ENCODE data around the gene SEC61G.

SEC61G gene

DNA sequence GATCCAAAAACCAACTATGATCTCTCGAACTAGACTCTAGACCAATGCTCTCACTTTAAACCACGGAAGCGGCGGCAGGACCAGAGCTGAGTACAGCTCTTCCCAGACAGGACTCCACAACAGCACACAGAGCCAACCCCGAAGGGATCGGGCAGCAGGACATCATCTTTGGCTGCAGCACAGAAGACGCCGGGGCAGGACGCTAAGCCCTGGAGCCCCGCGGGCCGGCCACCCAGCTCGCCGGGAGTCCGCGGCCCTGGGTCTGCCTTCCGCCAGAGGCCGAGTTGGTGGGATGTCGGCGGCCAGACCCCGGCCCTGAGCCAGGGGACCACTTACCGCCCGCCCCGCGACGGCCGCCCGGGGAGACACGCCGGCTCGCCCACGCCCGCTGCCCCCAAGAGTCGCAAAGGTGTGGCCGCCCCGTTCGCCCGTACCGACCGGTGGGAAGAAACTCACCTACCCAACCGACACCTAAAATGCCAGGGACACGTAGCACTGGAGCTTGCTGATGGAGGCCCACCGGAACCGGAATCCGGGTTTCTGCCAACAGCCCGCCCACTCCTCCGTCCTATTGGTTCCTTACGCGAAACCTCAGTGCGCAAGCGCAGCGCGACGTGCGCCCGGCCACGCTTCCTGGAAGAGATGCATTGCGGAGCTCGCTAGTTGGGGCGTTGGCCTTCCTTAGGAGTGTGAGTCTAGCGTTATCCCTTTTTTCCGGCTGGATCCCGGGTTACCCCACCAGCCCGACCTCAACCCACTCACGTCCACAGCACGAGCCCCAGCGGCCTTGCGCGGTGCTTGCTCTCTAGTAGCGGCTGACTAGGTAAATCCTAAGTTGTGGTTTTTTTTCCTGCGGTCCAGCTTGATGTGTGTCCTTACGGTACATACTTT, at the start of gene SEC61G:
TSS of gene SEC61G (minus strand) at position 510 of the 891 bp plus-strand sequence. CDS start 1,623 bp downstream, outside the sequence.
- peak; percentile 92 for DNase-seq

DNA sequence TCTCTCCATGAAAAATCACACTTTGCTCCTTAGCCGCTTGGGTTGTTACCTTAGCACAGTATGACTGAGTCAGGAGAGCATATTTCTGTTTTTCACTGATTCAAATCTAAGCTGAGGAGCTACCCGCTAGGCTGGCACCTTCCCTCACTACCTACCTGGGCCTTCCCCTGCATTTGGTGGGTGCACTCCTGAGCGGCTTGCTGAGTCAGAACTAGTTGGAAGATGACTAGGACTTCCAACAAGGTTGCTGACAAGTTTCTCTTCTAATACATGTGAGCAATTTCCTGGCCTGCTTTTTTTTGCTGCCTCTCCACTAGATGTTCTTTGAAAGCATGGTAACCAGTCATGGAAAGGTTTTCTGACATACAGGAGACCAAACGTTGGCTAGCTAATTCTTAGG, 43.8 kb upstream of the SEC61G start:
- no peak for DNase-seq

DNA sequence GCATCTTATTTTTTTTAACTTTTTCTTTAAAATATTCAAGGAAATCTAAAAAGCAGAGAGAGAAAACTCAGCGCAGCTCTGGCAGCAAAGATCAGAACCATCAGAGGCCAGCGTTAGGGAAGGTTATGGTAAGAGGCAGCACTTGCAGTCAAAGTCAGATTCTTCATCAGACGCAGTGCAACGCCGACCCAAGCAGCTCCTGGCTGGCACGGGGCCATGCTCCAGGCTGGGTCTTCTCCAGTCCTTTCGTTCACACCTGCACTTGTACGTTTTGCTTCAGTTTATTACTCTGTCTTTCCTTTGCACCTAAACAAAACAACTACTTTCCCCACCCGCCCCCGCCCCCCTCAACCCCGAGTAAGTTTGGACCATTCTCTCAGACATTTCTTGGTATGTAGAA, 43.1 kb upstream of the SEC61G start:
- DNase-seq: no peak

DNA sequence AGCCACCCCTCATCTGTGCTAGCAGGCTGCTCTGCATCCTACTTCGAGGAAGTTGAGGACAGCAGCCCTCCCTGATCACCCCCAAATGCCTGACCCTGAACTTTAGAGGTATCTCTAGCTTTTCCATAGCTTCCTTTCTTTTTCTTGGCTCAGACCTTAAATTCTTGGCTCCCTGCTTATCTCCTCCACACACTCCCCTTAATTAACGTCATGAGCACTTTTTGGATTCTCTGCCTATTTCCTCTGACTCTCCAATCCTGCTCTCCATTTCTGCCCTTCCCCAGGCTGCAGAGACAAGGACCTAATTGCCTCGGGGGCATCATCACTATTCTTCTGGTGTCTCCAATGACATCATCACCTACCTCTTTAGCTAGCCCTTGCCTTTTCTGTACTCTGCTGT, 40.8 kb upstream of the SEC61G start:
- DNase-seq: no peak

DNA sequence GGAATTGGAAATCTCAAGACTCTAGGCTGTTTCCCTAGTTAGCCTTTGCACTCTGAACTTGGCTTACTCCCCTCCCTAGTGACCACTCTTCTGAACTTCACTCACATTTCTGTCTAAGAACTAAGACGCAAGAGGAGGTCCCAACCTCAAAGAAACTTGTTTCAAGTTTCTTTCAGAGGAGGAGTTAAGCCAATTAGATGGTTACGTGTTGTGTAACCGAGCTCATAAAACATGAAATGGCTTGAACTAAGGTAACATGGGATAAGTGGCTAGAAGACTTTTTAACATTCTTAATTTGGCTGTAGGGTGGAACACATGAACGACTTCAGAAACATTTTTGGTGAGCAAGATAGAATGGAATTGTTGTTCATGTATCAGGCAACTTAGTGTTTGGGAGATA, 39.5 kb upstream of the SEC61G start:
- no peak for DNase-seq

DNA sequence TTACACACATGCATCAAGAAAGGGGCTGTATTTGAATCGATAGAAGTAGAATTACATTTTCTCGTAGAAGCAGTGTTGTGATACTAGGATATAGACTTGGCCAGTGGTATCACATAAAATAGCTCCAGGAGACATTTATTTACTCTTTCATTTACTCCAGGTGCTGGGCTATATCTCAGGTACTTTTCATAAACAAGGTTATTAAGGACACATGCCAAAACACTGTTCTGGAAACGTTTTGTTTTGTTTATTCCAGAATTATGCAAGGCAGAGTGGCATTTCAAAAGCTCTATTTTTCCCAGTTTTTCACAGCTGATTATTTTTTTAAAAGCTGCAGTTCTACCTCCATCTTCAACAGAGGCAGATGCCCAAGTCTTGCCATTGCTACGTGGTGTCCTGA, 37.8 kb upstream of the SEC61G start:
- no peak for DNase-seq

DNA sequence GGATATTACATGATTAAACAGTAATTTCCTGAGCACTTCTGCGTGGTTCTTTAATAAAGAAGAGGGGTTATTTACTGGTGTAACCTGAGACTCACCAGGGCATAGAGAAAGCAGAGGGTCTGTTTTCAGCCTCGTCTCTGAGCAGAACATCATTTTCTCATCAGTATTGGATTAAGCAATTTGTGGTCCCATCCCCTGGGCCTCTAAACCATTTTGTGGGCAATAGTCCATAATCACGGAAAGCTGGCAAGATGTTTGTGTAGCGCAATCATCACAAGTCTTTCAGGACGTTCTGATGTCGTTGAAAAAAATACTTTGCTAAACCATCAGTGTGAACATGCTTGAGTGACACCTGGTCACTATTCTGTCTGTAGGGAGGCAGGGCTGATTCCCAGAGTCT, 37.1 kb upstream of the SEC61G start:
- no peak for DNase-seq

DNA sequence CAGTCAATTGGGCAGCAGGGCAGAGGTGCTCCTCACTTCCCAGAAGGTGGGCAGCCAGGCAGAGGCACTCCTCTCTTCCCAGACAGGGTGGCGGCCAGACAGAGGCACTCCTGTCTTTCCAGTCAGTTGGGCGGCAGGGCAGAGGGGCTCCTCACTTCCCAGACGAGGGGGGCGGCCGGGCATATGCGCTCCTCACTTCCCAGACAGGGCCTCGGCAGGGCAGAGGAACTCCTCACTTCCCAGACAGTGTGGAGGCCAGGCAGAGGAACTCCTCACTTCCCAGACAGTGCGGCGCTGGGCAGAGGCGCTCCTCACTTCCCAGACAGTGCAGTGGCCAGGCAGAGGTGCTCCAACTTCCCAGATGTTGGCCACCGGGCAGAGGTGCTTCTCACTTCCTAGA, 33.4 kb upstream of the SEC61G start:
- DNase-seq: no peak

DNA sequence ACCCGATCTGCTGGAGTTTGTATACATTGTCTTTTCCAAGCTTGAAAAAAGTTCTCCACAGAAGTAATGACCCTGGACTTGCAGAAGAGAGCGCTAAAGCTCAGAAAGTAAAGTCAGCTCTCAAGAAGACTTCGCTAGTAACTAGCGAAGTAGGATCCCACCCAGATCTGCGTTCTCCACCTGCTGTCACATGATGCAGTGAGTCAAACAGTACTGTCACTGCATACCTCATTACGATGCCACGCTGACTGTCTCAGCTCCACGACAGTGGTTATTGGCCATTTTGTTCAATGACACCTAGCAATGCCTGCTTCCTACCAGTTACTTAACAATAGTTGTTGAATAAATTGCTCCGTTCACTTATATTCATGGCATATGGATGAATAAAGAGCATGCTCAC, 29.7 kb upstream of the SEC61G start:
- DNase-seq: no peak

DNA sequence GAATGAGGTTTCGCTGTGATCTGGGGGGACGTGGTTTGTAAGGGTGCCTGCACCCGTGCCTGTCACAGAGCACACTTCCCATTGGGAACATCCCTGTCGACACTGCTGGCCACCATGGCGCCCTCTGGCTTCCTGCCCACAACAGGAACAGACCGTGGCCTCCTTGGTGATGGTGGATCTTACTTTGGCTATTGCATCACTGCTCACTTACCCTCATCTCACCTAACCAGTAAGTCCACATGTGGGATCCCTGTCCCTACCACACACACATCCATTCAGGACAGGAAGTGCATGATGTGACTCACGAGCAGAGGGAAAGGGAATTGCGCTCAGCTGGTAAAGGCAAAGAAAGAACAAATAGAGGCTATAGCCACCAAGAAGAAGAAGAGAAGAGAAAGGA, 26.2 kb upstream of the SEC61G start:
- DNase-seq: no peak

DNA sequence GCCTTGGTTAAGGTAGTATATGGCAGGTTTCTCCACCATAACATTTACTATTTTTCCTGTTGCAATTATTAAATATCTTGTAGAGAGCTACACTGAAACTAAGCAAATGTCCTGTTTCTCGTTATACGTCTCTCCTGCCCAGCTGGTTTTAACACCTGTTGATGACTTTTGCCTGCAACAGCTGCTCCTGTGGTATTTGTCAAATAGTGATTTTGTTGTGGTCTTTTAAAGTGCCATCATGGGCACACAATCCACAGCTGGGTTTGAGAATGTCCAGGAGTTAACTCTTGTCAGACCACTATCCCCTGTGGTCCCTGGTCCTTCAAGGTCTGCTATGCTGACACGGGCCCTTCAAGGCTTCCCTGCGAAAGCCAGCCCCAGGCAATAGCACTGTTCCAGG, 24.9 kb upstream of the SEC61G start:
- DNase-seq: no peak

DNA sequence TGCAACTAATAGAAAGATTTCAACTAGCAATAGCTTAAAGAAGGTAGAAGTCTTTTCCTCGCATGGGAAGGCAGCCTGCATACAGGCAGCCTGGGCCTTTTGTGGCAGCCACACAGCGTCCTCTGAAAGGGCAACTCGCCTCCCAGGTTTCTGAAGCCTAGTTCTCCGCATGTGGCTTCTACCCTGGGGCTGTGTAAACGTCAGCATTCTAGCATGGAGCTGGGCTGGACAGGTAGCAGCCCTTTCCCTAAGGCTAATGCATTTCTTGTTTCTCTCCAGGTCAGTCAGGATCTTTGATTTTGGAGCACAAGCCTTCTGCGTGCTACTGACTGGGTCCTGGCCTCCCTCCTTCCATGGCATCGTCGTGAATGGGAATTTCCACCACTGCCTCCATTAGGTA, 23.8 kb upstream of the SEC61G start:
- no peak for DNase-seq

DNA sequence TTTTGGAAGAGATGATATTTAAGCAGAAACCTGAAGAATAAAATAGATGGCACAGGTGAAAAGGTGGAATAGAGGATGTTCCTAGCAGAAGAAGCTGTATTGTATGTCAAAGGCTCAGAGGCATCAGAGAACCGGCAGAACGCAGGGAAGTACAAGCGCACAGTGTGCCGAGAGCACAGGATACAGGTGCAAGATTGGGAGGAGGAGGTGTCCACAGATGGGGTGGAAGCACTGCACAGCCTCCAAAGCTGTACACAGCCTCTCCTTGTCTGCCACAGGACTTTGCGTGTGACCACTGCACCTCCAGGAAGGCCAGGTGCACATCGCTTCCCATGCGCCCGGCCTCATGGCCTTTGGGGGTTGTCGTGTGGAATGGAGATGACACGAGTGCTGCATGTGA, 23.3 kb upstream of the SEC61G start:
- no peak for DNase-seq

DNA sequence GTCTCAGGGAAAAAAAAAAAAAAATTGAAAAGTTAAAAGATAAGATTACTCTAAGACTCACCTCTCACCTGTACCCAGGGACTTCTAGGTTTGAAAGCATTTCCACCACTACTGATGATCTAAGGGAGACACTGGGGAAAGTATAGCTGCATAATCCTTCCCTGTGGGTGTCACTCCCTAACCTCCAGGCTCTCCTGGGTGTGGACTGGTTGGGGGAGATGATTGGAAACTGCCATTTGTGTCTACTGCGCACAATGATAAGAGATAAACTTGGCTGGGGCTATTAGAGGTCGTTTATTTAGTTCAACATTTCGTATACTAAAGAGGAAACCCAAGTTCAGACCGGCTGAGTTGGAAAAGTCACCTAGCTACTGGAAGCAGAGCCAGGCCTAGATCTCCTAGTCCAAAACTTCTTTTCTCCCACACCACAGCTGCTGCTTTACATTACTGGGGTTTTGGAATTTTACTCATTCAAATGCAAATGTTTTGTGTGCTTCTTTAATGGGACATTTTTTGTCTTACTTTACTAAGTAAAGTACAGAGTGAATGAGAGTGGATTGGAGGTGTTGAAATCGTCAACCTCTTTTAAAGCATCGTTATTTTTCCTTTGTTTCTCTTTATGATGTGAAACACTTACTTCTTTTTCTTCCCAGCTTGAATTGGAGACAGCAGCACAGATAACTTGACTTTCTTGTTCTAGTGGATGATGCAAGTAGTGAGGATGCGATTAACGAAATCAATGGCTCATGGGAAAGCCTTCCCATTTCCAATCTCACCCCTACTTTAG, 22.3 kb upstream of the SEC61G start:
- no peak for DNase-seq

DNA sequence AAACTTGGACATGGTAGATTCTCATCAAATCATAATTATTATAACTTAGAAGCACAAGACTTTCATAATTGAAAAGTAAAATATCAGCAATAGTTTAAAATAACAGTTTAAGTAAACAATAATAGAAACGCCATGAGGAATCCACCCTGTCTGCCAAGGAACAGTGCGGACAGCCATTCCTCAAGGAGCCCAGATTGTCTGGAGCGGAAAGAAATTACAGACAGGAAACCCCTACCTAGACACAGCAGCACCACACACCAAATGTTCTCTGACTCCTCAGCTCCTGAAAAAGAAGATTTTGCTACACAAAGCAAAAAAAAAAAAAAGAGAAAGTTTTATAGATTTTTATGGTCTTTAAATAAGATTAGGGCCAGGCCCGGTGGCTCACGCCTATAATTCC, 21.5 kb upstream of the SEC61G start:
- no peak for DNase-seq

DNA sequence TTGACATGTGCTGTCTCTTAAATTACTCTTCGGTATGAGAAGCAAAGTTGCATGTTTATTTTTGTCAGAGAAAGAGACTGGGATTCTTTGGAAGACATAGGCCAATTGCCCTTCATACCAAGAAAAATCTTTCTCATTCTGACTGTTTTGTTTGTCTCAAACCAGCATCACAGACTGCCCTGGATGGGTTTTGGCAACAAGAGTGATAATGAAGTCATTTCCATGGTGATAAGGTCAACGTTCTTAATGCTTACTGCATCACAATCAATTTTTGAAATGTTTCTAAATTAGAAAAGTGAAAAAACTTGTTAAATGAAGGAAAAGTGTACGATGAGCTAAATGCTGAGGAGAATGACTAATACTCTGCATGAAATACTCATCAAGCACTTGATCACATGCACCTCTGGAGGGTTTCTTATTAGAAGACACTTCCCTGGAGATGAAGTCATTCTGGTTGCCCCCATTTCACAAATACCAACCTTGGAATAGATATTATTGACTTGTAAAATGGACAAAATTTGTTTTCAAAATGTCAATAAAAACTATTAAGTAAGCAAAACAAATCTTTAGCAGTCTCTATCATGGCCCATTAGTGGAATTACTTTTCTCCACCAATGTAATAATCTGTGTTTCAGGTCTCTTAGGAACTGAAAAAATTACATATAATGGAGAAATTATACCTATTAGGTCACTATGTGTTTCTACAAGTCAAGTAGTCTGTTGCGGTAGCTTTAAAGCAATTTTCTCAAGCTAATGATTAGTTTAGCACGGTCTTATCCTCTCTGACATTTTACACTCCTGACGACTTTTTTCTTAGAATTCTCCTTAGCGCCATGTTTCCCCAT, 19.9 kb upstream of the SEC61G start:
- DNase-seq: no peak

DNA sequence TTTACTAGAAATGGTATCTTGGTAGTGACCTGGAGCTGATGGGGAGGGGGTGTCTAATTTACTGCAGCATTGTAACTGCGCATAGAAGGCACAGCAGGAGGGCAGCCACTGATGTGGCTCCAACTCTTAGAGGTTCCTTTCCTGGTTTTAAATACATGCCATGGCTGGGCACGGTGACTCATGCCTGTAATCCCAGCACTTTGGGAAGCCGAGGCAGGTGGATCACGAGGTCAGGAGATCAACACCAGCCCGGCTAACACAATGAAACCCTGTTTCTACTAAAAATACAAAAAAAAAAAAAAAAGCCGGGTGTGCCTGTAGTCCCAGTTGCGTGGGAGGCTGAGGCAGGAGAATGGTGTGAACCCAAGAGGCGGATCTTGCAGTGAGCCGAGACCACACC, 19.2 kb upstream of the SEC61G start:
- no peak for DNase-seq

DNA sequence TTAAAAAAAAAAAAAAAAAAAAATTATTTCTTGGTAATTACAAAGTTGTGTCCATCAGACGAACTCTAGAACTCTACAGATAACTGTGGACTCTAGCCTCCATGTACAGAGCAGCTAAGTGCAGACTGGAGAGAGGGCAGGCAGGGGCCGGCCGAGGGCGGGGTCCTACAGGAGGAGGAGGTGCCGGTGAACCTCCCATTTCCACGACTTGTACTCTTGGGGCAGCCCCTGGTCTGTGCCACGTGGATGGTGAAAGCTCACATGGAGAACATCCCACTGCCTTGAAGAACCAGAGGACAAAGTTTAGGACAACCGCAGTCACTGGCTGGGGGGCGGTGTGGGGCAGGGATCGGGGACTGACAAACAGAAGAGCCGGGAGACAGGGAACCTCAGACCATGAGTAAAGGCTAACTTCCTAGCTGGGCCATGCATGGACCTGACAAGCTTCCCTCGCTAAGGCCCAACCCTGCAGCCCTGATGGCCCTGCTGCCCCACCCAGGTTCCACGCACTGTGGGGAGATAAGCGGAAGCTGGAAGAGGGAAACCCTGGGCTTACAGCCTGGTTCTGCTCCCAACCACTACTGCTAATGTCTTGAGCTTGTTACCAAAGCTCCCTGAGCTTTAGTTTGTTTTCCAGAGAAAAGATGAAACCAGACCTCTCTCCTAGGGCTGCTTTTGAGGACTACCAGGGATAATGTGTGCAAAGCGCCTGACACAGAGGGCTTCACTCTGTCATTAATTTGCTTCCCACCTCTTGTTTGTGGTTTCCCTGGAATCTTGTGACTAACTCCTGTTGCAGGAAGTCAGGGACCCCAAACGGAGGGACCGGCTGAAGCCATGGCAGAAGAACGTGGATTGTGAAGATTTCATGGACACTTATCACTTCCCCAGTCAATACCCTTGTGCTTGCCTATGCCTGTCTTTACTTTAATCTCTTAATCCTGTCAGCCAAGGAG, 16.1 kb upstream of the SEC61G start:
- DNase-seq: no peak

DNA sequence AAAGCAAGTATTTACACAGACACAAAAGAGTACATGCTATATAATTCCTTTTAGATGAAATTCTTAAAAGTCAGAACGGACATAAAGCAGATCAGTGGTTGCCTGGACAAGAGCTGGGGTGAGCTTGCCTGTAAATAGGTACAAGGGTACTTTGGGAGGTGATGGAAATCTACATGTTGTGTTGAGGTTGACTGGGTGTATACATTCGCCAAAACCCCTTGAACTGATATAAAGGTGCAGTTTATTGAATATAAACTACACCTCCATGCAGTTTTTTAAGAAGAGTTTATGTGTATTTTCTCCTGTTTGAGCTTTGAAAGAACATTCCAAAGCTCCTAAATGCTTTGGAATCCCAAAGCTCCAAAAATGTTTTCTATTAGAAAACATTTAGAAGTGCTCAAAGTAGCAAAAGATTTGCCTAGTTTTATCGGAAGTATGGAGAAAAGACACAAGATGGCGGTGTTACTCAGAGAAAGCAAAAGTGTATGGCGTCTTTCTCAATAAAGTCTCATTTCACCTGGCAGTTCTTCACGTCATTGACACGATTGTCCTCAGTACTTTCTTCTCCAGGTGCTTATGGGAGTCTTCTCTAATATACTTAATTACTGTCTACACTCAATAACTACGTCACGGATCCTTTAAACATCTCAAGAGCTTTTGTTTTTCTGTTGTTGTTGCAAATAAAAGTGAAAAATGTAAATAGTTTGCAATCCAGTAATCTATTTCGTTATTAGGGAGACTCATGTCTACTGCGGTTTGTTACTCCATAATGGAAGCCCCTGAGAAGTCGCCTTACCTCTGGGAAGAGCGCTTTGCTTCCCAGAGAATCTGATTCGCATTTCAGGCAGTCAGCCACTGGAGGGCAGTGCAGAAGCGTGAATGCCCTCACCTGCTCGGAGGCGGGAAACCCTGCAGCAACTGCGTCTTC, 14.7 kb upstream of the SEC61G start:
- DNase-seq: peak; percentile 49

DNA sequence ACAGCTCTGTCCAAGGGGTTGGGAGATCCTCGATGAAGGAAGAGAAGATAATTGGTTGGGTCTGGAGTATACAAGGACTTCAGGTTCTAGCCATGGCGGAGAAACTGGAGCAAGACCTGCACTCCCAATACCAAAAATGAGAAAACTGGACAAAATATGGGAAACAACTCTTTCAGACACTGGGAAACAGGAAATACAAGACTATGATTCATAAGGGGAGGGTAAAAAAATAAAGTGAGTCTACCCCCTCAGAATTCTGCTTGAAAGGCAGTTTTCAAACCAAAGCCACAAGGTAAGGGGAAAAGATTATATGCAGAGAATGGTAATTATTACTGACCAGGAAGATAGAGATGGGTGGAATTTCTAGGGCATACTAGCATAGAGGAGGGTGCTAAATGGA, 10.2 kb upstream of the SEC61G start:
- DNase-seq: no peak

DNA sequence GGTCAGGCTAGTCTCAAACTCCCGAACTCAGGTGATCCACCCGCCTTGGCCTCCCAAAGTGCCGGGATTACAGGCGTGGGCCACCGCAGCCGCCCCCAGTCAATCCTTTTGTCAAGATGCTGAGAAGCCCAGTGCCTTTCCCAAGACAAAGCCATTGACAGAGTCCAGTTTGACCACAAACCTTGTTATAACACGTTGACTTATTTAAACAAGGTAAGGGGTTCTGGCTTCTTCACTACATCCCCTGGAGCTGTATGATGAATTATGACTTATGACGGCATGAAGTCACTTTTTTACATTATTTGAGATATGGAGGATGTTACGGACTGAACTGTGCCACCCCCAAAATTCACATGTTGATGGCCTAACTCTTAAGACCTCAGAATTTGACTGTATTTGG, 5.8 kb upstream of the SEC61G start:
- DNase-seq: no peak

All from activated CD4-positive, alpha-beta T cell treated with anti-CD3 and anti-CD28 coated beads for 1 hour (primary cell).